ENCODE data around the gene SH3GLB1. TPM values are rescaled to one million over a fixed set of nuclear protein-coding genes. Genes with fewer than 3 reads are reported as not detected.
"Not testable (repeated sequence)": the region's sequence is repeated elsewhere in the genome, so short reads cannot be mapped to it uniquely, and the experiment has no call there.

The SH3GLB1 gene
- 74.5 and 78.3 TPM in 2 replicates for total RNA-seq

DNA sequence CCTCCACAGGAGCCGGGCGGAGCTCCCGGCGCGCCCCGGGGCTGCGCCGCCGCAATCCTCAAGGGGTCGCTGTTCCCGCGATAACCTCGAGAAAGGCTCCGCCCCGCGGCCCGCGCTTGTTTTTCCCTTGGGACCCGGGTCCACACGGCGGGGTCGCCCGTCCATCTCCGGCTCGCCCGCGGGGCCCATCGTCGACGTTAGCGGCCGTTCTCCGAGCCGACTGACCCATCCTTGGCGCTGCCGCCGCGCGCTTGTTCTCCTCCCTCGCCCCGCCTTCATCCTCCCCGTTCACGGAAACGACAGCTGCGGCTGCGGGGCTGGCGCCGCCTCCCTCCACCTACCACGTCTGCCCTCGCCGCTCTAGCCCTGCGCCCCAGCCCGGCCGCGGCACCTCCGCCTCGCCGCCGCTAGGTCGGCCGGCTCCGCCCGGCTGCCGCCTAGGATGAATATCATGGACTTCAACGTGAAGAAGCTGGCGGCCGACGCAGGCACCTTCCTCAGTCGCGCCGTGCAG is at the start of gene SH3GLB1:
TSS of gene SH3GLB1 (plus strand) at position 119 of the 514 bp plus-strand sequence. CDS start at position 443, 324 bp downstream.
- intact Hi-C loops (cut with micrococcal nuclease) = loop anchor here (1.0 to 10.0 kb wide), 11 partner anchors 36 to 1980 kb away; partner anchors contain the start of genes BCL10, HS2ST1, ODF2L and PKN2

DNA sequence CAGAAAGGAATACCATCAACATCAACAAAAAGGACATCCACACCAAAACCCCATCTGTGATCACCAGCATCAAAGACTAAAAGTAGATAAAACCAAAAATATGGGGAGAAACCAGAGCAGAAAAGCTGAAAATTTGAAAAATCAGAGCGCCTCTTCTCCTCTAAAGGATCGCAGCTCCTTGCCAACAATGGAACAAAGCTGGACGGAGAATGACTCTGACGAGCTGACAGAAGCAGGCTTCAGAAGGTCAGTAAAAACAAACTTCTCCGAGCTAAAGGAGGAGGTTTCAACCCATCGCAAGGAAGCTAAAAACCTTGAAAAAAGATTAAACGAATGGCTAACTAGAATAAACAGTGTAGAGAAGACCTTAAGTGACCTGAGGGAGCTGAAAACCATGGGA is 46.0 kb upstream of the SH3GLB1 start:
- intact Hi-C loops (cut with micrococcal nuclease) = not testable (repeated sequence)

DNA sequence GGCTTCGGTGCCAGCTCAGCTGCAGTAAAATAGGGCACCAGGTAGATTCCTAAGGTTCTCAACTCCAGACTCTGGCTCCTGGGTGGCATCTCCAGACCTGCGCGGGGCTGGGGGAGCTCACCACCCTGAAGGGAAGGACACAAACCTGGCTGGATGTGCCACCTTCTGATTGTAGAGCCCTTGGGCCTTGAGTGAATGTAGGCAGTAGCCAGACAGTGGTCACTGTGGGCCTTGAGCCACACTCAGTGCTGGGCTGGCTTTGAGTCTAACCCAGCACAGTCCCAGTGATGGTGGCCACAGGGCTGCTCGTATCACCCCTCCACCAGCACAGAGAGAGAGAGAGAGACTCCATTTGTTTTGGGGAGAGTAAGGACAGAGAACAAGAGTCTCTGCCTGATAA is 38.0 kb upstream of the SH3GLB1 start:
- intact Hi-C loops (cut with micrococcal nuclease) = no loop called here

DNA sequence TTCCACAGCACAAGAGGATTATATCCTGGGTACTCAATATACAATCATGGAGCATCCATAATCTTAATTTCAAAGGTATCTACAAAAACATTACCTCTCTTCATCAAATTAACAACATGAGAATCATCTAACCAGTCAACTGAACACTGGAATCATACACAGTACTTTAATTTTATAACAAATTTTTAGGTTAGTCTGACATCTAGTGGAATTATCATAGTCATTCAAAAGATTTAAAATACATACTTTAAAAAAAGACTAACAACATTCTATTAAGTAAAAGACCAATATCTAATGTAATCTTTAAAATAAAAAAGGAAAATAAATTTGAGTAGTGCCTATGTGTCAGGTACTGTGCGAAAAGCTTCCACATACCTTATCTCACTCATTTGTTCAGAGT is 16.8 kb upstream of the SH3GLB1 start:
- intact Hi-C loops (cut with micrococcal nuclease) = no loop called here

DNA sequence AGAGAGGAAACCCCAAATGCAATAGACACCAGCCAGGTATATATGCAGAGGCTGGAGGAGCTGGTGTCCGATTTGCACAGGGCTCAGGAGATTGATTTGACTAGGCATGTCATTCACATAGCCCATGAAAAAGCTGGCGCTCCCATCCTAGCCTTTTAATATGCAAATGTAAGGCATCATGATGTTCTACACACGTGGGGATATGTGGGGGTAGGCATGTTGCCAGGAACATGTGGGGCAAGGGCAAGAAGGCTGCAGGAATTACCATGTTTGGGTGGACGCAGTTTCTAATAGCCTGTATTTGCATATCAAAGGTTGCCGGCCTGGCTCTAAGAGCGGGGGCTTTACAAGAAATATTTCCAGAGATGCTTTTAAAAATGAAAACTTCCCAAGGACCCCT is 11.7 kb upstream of the SH3GLB1 start:
- intact Hi-C loops (cut with micrococcal nuclease) = no loop called here

DNA sequence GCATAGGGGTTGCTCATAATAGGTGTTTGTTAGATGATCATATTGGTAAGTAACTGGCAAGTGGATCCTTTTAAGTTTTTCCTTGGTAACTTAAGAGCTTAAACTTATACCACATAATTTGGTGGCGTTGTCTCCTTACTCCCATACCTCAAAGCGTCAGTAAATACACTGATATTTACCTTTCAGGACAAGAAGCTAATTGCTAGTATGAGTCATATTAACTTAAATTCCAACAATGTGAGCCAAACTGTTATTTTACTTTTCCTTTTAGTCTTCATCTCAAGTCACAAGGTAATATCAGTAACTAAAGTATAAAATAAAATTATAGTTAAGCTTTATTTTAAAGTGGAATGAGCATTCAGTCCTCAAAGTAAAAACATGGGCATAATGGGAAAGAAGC is 9.0 kb upstream of the SH3GLB1 start:
- intact Hi-C loops (cut with micrococcal nuclease) = no loop called here

DNA sequence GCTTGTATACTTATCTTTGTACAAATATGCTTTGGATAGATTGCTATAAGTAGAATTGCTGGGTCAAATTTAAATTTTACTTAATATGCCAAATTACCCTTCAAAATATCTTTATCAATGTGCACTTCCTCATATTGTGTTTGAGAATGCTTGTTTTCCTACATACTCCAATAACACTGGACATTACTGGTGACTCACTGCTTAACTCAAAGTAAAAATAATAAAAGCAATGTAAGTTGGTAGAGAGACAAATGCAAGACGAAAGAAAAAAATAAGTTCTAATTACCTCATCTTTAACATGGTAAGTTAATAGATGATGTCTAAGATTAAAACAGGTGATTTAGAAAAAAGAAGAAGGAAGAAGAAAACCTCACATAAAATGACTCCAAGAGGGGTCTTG is 7.9 kb upstream of the SH3GLB1 start:
- intact Hi-C loops (cut with micrococcal nuclease) = no loop called here

DNA sequence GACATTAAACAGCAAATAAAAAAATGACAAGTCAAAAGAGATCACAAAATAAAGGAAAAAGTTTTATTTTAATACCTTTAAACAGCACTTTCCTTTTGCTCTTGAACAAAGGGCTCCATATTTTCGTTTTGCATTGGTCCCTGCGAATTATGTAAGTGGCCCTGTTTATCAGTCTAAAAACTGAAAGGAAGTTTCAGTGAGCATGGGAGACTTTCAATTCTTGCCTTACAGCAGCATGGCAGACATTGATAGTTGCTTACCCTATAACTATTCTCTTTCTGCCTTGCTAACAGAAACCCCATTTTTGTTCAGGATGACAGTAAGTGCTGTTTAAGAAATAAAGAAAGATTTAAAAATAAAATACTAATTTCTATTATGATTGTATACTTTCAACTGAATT is 5.2 kb upstream of the SH3GLB1 start:
- intact Hi-C loops (cut with micrococcal nuclease) = no loop called here

DNA sequence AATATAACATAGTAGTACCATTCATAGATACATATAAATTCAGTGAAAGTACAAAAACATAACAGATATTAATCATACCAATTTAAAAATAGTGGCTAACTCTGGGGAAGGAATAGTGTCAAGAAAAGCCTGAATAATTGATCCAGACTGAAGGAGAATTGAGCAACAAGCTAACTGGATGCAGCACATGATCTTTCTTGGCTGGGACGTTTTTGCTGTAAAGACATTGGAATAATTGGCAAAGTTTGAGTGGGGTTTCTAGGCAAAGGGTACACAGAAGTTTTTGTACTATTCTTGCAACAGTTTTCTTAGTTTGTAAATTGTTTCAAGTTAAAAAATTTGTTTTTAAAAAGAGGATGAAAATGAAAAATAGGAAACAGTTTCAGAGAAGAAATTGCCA is 2.6 kb upstream of the SH3GLB1 start:
- intact Hi-C loops (cut with micrococcal nuclease) = loop anchor here (10.0 kb wide), 2 partner anchors 633 to 1427 kb away; partner anchors contain the start of gene BCL10

DNA sequence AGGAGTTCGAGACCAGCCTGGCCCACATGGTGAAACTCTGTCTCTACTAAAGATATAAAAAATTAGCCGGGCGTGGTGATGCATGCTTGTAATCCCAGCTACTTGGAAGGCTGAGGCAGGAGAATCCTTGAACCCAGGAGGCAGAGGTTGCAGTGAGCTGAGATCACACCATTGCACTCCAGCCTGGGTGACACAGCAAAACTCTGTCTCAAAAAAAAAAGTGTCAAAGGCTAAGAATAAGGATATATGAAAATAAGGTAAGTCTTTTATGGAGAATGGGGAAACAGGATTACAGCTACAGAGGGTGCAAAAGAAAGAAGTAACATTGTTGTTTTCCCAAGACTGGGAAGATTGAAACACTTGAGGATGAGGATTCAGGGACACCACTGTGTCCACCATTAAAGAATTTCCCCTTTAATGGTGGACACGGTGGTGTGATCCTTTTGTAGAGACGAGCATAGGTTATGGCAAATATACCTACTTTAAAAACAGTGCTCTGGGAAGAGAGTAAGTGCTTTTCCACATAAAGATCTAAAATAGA is 1.4 kb upstream of the SH3GLB1 start:
- intact Hi-C loops (cut with micrococcal nuclease) = loop anchor here (1.0 to 10.0 kb wide), 3 partner anchors 342 to 1428 kb away; partner anchors contain the start of gene BCL10

DNA sequence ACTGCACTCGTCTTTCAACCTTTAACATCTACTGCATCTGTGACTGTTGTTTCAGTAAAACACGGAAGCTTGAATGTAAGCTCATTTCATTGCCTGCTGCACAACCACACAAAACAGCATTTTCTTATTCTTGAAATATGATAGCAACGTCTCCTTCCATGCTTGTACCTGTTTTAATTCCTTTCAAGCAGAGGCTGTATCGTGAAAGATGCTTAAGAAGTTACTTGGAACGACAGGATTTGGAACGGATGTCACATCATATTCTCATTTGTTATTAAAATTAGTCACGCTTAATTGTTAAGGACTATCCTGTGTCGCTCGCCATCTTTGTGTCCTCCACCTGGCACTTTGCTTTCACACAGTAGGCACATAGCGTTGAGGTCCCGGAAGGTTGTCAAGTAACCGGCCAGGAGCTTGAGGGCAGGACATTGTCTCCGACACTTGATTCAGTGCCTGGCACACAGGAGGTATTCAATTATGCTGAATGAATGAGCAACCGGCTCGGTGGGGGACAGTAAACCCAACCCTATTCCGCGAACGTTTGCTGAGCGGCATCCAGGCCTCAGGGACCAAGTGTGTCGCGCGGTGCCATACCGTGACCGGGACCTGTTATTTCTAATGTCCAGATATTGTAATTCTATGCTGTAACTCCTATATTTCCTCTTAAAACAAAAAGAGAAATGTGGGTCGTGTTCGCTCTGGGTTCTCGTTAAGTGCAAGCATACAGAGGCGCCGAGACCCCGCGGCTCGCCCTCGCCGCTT is 499 bp upstream of the SH3GLB1 start:
- intact Hi-C loops (cut with micrococcal nuclease) = loop anchor here (1.0 to 10.0 kb wide), 12 partner anchors 36 to 1980 kb away; partner anchors contain the start of genes BCL10, HS2ST1, ODF2L and PKN2

DNA sequence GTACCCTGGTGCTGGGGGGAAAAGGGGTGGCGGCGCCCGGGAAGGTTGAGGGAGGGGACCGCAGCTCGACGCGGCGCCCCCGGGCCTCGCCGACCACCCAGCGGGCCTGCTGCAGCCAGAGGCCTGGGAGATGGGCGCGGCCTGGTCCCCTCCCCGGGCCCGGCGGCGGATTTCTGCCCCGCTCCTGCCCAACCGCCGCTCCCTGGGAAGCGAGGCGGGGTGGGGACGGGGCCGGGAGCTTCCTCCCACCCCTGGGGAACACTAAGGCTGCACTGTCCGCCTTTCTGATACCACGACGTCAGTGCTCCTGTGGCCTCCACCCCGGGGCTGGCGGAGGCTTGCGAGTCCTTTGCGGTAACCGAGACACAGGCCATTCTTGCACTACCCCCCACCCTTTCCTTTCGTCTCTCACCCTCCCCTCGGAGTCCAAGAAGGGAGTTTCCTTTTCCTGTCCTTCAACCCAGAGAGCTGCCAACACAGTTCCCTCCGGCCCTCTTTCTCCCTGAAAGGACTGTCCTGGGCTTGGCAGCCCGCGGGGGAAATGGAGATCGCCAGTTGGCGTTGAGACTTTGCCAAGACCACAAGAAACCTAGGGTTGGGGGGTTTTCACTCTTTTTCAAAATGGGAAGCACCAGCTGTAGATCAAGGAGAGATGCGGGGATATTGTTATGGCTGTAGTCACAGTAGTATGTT is 742 bp downstream of the SH3GLB1 start:
- intact Hi-C loops (cut with micrococcal nuclease) = loop anchor here (1.0 to 10.0 kb wide), 11 partner anchors 35 to 1979 kb away; partner anchors contain the start of genes BCL10, HS2ST1, ODF2L and PKN2

DNA sequence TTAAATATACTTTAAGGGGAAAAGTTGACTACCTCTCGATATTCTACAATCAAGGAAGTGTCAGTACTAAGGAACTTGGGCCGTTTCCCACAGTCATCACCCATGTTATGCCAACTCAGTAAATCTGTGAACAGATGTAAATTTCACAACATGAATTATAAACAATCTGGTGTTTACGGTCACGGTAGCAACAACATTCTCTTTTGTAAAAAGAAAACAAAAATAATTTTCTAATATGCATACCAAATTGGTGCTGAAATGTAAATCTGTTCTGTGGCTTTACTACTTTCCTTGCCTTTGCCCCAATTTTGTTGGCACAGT is 1.2 kb downstream of the SH3GLB1 start:
- intact Hi-C loops (cut with micrococcal nuclease) = loop anchor here (2.0 to 10.0 kb wide), 3 partner anchors 317 to 1431 kb away; partner anchors contain the start of gene BCL10

DNA sequence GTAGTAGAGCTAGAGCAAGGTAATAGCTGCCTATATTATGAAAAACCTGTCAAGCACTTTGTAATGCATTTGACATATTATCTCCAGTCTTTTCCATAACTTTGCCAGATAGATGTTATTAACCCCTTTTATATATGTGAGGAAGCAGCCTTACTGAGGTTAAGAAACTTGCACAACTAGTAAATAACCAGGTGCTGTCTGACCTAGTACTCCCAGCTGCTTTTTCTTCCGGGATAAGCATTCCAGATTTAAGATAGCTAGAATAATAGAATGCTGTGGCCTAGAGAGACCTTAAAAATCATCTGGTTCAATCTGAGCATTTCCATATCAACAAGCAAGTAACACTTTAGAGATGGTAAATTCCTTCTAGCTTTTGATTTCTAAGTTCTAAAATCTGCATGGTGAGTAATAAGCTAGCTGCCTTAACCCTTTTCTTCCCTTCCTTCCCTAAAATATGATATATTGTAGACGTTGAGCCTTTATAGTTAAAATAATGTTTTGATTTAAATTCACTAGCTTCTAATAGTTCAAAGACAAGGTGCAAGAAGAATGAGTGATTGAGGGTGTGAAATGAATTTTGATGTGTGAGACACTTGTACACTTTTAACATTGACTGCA is 1.8 kb downstream of the SH3GLB1 start:
- intact Hi-C loops (cut with micrococcal nuclease) = loop anchor here (1.0 to 10.0 kb wide), 3 partner anchors 8 to 1431 kb away; partner anchors contain the start of gene BCL10

DNA sequence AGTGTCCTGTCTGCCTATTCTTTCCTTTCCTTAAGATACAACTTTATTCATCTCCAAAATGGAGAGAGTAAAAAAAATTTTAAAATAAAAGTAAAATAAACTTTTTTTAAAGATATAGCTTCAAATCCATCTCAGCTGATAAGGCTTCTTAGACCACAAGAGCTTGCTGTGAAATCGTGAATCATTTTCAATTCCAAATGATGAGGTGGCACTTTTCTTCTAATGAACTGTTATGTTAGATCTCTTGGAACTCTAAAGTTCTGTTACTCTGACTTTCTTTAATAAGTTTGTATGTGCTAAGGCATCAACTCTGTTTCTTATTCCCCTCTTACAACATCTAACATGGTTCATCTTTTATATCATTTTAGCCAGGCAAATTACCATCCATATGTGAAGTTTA is 4.5 kb downstream of the SH3GLB1 start:
- intact Hi-C loops (cut with micrococcal nuclease) = loop anchor here (10.0 kb wide), 2 partner anchors 626 to 1434 kb away; partner anchors contain the start of gene BCL10

DNA sequence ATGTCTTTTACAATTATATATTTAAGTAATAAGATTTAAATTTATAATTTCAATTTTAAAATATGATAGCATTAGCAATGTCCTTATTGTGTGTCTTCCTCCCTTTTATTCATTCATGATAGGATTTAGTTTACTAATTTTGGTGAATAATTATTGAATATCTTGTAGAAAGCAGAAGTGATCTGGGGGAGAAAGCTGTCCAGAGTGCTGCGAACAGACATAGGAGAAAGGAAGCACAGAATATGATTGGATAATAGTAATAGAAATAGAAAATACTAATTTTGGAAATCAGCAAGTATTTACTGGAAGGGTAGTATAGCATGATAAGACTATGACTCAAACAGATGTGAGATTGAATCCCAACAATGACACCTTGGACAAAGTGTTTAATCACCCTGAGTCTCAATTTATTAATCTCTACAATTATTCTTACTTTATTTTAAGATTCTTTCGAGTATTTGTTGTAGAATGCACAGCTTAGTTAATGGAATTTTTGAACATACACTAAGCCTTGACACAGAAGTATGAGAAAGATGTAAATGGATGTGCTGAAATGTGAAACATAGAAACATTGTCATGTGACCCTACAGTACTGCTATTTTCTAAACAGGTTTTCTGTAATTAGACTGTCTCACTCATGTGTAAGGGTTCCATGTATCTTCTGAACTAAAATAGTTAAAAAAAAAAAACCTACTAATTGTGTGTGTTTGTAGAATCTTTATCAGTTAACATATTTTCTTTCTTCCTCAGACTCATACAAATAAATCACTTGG is 7.9 kb downstream of the SH3GLB1 start:
- intact Hi-C loops (cut with micrococcal nuclease) = no loop called here

DNA sequence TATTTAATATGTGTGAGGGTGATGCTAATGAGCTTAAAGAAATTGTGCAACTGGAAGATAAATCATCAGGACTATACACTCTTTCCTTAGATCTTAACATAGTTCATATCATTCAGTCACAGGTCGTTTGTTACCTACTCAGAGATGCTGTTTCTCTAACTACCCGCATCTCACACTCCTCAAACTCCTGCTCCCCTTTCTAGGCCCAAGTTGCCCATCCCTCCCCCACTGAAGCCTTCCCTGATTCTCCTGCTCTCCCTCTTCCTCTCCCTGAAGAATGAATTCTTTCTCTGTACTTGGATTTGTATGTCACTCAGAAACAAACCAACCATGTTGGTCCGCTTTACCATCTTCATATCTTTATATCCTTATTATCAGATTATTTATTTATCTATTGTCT is 9.1 kb downstream of the SH3GLB1 start:
- intact Hi-C loops (cut with micrococcal nuclease) = no loop called here

DNA sequence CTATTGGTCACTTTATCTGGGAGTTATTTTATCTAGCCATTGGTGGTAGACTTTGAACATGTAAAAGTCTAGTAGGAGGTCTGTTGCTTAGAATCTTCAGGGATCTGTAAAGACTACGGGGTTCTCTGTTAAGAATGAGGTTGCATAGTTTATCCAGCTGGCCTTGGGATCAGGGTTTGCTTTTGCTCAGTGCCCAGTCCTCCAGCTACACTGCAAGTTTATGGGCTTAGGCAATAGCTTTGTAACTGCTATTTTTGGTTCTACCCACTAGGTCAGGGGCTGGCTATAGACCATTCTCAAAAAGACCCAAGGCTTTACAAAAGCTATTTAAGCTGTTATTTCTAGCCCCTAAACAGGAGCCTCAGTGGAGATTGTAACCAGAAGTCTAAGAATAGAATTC is 9.8 kb downstream of the SH3GLB1 start:
- intact Hi-C loops (cut with micrococcal nuclease) = loop anchor here (1.0 kb wide), 1 partner anchor 8 kb away; no protein-coding TSS in a partner anchor

DNA sequence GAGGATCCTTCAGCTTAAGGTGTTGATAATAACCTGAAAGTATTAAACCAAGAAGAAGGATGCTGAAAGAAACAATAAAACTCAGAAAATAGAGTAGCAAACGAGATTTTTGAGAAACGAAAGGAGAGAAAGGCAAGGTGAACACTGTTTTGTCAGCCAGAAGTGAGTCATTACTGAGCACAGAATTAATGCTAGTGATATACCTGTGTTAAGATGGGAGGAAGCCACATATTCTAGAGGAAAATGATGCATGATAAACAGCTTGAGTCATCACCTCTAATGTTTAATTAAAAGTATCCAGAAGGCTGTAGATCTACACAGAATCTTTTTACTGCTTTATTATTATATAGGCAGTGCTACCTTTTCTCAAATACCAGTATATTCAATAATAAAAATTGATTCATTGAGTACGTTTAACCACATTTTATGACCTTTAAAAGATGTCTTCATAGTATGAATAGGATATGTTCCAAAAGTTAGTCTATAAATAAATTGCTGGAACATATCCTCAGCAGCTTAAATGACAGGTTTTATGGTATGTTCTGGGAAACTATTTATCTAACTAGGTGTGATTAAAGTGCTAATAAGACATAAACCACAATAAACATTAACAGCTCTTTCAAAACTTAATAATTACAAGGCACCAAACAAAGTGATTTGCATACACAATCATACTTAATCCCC is 10.3 kb downstream of the SH3GLB1 start:
- intact Hi-C loops (cut with micrococcal nuclease) = loop anchor here (1.0 to 5.0 kb wide), 2 partner anchors 8 to 203 kb away; no protein-coding TSS in a partner anchor

DNA sequence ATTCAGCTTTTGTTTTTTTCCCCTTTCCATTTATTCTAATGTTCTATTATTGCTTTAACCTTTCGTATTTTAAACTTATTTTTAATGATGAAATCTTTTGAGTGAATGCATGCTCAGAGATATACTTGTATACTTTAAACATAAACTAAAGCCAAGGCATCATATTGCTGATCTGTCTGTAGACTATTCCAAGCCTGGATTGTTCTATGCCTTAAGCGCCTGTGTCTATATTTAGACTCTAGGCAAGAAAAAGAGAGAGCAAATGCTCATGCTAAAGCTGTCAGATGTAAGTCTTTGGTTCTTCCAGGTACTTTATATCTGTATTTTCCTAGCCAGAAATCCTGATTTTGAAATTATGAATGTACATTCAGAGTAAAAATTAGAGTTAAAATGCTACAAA is 14.4 kb downstream of the SH3GLB1 start:
- intact Hi-C loops (cut with micrococcal nuclease) = loop anchor here (5.0 kb wide), 1 partner anchor 199 kb away; no protein-coding TSS in a partner anchor

Data from T-helper 1 cell treated with Interleukin-12 subunit alpha and Interleukin-12 subunit beta and Interleukin-4 antibody, amounts not matched to agents 30 ng/mL and 1 ng/mL, for 36 hours (primary cell).